AG20443 (cell line): Measurements from ENCODE around the gene CHD6.

Experiments used
- DNase-seq: peaks from one replicate; pipeline ENCODE4 v3.0.0; 2012; ENCODE audit warnings: low spot score, mixed read lengths

The CHD6 gene, protein sequence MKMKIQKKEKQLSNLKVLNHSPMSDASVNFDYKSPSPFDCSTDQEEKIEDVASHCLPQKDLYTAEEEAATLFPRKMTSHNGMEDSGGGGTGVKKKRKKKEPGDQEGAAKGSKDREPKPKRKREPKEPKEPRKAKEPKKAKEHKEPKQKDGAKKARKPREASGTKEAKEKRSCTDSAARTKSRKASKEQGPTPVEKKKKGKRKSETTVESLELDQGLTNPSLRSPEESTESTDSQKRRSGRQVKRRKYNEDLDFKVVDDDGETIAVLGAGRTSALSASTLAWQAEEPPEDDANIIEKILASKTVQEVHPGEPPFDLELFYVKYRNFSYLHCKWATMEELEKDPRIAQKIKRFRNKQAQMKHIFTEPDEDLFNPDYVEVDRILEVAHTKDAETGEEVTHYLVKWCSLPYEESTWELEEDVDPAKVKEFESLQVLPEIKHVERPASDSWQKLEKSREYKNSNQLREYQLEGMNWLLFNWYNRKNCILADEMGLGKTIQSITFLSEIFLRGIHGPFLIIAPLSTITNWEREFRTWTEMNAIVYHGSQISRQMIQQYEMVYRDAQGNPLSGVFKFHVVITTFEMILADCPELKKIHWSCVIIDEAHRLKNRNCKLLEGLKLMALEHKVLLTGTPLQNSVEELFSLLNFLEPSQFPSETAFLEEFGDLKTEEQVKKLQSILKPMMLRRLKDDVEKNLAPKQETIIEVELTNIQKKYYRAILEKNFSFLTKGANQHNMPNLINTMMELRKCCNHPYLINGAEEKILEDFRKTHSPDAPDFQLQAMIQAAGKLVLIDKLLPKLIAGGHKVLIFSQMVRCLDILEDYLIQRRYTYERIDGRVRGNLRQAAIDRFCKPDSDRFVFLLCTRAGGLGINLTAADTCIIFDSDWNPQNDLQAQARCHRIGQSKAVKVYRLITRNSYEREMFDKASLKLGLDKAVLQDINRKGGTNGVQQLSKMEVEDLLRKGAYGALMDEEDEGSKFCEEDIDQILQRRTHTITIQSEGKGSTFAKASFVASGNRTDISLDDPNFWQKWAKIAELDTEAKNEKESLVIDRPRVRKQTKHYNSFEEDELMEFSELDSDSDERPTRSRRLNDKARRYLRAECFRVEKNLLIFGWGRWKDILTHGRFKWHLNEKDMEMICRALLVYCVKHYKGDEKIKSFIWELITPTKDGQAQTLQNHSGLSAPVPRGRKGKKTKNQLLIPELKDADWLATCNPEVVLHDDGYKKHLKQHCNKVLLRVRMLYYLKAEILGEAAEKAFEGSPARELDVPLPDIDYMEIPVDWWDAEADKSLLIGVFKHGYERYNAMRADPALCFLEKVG (N-terminal part only)

DNA sequence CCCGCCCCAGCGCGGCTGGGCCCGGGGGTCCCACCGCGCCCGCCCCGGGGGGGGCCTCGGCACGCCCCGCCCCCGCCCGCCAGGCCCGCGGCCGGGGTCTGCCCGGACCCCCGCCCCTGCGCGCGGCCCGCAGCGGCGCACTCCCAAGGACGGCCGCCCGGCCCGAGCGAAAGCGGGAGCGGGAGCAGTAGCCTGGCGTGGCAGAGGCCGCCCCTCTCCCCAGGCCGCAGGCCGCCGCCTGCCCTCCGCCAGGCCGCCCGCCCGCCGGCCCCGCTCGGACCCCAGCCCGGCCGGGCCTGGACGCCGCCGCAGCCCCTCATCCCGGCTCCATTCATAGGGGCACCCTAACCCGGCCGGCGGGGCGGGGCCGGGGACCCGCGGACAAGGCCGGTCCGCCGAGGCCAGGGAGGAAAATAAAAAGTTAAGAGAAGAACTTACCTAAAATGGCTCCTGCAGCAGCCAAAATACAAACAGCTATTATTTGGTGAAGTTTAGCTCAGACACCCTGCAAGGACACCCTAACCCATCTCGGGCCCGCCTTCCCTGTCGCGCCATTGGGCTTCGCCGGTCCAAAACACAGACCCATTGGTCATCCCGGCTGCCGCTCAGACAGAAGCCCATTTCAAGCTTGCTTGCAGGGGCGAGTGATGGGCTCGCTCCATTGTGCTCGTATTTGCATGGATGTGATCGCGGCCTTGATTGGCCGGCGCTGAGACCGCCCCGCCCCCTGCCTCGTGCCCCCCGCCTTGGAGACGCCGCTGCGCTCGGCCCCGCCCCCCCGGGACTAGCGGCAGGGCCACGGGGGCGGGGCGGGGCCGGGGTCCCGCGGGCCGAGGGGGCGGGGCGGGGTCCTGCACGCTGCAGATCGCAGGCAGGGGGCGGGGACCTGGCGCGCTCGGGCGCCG, at the start of gene CHD6:
Gene CHD6, minus strand, starts transcription at position 476 of the 905 bp plus-strand sequence. CDS start 67,040 bp downstream, outside the sequence.
- peak; percentile 98 for DNase-seq

DNA sequence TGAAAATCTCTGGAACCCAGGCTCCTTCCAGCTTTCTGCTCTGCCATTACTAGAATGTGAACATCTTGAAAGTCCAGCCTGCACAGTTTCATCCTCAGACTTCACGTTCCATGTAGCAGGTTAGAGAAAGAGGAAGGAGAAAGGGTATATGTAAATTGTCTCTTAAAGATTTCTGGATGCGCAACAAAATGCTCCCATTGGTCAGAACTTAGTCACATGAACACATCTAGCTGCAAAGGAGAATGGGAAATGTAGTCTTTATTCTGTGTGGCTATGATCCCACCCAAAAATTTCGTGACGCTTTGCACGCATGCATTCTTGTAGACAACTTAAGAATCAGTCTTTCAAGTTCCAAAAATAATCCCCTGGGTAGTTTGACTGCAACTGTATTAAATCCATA, 46.4 kb upstream of the CHD6 start:
- no peak for DNase-seq

DNA sequence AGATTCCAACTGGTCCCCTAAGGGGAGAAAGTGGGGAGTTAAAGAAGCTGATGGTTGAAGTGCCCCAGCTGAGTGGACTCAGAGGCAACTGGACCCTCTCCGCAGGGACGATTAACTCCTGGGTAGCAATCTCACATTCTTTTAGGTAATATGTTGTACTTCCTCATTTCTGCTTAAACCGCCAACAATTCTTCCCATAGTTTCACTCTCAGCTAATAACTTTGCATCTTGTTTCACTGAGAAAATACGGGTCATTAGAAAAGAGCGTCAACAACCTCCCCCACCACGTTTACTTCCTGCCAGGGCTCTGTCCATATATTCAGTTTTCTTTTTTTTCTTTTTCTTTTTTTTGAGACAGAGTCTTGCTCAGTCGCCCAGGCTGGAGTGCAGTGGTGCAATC, 39.5 kb upstream of the CHD6 start:
- DNase-seq: no peak

DNA sequence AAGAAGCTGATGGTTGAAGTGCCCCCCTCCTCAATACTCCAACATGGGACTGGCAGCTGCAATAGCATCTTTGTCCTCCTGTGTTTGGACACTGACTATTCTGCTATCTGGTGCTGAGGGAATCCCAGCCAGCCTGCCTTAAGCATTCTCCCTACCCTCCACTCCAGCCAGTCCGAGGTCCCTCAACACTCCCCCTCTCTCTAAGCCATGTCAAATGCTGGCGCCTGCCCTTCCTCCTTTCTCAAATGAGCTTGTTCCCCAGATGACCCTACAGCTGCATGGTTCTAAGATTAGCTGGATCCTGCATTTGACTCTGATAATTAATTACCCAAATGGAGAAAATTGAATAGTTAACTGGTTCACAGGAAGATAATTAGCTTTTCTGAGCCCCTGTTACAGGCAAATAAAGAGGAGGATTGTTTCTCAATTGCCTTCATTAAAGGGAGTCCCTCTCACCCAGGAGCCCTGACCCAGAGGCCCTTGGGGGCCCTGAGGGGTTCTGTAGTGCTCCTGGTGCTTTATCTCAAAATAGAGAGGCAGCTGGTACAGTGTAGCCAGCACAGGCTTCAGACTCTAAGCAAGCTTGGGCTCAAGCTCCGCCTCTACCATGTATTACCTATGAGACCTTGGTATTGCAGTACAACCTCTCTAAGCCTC, 37.9 kb upstream of the CHD6 start:
- DNase-seq: no peak

DNA sequence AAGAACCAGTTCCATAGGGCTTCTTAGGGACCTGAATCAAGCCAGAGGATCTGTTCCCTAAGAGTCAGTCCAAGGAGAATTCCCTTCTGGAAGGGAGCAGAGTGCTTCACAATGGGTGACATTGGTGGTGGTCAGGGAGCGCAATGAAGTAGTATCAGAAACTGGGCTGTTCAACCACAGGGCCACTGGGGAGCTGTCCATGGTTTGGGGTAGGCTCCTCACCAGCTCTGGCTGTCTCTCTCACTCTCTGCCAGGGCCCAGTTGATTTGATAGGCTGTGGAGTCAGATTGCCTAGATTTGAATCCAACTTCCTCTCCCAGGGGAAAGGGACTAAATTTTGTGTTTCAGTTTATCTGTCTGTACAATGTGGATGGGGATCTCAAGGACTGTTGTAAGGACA, 36.7 kb upstream of the CHD6 start:
- DNase-seq: peak; percentile 57

- no peak for DNase-seq
These were observed 36.1 kb upstream of the CHD6 start for GRCh38 chr20:41654292-41654691.

- DNase-seq: no peak
These were observed 32.2 kb upstream of the CHD6 start for GRCh38 chr20:41650231-41650948.

DNA sequence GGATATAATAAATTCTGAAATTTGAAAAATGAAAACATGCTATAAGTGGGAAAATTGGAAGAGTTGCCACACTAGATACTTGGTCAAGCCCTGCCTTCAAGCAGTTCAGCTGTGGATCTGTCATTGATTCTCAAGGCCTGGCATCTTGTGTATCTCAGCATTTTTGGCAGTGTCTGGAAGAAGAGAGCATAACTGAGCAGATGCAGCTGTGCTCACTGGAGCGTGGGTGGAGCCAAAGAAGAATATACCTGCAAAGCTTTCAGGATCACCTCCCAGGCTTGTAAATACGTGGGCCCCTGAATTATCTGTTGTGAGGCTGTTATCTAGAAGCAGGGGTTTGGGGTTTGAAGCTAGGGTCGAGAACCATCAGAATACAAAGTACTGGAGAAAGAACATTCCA, 31.3 kb upstream of the CHD6 start:
- no peak for DNase-seq

- DNase-seq: no peak
These were observed 27.2 kb upstream of the CHD6 start for GRCh38 chr20:41645372-41645771.

GRCh38 chr20:41643504-41643938, 25.3 kb upstream of the CHD6 start:
- DNase-seq: peak; percentile 28

DNA sequence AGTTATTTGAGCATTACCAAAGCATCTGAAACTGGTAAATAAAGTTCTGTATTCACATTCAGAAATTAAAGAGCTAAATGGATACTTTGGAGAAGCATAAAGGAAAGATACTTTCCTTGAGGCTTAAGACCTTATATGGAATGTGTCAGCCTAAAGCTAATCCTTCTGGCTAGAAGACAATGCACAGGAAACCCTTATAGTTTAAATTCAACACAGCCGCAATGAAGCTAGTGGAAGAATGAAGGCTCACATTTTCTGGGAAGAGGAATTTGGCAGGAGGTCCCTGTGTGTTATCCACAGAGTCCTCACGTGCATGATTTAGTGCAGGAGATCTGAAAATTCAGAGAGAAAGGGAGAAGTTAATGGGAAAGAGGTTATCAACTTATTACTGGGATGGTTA, 21.5 kb upstream of the CHD6 start:
- DNase-seq: no peak

DNA sequence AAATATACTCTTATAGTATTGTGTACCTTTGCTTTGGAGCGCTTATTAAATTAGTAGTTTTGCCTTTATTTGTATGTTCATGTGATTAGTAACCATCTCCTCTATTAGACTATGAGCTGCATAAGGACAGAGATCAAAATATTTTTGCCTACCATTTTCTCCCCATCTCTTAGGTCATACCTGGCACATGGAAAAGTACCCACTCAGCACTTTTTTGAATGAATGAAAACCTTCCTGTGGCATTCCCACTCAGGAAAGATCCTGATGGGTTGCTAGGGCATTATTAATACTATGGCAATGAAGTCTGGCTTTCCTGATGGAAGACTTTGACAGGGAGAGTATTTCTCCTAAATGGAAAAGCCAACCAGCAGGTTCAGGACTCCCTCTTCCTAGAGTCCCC, 20.3 kb upstream of the CHD6 start:
- no peak for DNase-seq

DNA sequence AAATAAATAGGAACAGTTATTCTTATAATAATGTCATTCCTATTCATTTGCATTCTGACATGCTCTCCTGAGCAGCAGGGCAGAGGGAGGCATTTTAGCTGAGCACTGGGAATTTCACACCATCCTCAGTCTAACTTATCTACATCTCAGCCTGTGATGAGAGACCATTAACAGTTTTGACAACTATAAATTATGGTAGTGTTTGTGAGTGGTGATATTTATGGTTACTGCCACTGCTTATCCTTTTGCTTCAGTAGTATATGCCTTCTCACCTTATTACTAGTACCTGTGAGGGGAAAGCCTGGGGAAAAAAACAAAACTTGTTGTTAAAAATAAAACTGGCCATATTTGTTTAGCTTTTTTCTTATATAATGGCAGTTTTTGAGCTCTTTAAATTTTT, 17.0 kb upstream of the CHD6 start:
- DNase-seq: no peak

DNA sequence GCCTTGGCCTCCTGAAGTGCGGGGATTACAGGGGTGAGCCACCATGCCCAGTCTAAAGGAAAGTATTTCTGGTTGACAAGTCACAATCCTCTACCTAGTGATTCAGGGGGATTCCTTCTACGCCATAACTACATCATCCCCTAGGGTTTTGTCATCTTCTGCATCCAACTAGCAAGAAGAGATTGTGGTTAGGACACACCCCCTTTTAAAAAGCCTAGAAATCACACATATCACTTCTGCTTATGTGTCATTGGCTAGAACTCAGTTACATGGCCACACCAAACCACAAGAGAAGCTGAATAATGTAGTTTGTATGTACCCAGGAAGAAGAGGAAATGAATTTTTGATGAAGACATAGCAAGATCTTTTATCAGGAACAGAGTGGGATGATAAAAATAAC, 14.7 kb upstream of the CHD6 start:
- peak; percentile 55 for DNase-seq

DNA sequence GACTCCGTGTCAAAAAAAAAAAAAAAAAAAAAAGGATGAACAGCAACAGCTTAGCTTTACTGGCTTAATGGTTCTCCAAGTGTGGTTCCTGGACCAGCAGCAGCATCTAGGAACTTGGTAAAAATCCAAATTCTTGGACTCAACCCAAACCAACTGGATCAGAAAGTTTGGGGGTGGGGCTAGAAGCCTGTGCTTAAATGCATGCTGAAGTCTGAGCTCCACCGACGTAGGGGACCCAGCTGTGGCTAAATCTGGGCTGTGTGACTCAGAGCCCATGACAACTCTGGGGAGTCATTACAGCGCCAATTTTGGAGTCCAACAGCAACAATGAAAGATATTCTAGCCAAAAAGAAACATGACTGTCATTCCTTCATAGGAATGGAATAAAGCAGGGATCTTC, 13.6 kb upstream of the CHD6 start:
- peak; percentile 90 for DNase-seq

DNA sequence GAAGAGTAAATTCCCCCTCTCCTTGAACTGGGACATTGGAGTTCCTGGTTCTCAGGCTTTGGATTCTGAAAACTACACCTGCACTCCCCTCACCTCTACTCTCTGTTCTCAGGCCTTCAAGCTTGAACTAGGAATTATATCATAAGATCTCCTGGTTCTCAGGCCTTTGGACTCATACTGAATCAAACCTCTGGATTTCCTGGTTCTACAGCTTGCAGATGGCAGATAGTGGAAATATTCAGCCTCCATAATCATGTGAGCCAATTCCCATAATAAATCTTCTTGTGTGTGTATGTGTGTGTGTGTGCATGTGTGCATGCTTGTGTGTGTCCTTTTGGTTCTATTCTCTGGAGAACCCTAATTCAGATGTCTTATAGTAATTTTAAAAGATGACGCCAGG, 12.7 kb upstream of the CHD6 start:
- DNase-seq: no peak

DNA sequence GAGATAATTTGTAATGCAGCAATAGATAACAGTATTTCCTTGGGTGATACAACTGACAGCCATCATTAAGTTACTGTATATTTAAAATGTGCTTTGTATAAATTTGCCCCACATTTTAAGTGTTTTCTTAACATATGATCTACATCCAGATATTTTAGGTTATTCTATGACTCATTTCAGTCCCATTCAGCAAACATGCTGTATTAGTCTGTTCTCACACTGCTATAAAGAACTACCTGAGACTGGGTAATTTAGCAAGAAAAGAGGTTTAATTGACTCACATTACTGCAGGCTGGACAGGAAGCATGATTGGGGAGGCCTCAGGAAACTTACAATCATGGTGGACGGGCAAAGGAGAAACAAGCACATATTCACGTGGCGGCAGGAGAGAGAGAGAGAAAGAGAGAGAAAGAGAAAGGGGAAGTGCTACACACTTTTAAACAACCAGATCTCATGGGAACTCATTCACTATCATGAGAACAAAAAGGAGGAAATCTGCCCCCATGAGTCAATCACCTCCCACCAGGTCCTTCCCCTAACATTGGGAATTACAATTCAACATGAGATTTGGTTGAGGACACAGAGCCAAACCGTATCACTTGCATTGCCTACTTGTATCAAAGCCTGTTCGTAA, 9.6 kb upstream of the CHD6 start:
- no peak for DNase-seq

GRCh38 chr20:41627001-41627495, 8.9 kb upstream of the CHD6 start:
- DNase-seq: no peak
